Skeletal muscle tissue (tissue), 4 donors: Measurements from ENCODE around the gene SGMS1. TPM values are rescaled to one million over a fixed set of nuclear protein-coding genes. Genes with fewer than 3 reads are reported as not detected.

ENCODE experiments used
- H3K27ac ChIP-seq: one replicate; pipeline ENCODE4 v1.7.0; 2013; ENCODE audit warnings: mild to moderate bottlenecking, low read depth, low read length, inconsistent platforms
- H3K27me3 ChIP-seq, 3 donors: one replicate each; pipeline ENCODE4 v1.7.0; 2013; ENCODE audit warnings: low read length in 3 of 3; ENCODE audit not compliant: control insufficient read depth in 3 of 3, insufficient read depth in 3 of 3
- H3K36me3 ChIP-seq, 3 donors: one replicate each; pipeline ENCODE4 v1.7.0; 2013; ENCODE audit warnings: low read length in 3 of 3; ENCODE audit not compliant: control insufficient read depth in 3 of 3, insufficient read depth in 3 of 3
- H3K4me1 ChIP-seq, 3 donors: one replicate each; pipeline ENCODE4 v1.7.0; 2013; ENCODE audit warnings: low read length in 3 of 3, mild to moderate bottlenecking in 3 of 3; ENCODE audit not compliant: control insufficient read depth in 3 of 3, insufficient read depth in 3 of 3
- H3K4me3 ChIP-seq, 3 donors: one replicate each; pipeline ENCODE4 v1.7.0; 2013; ENCODE audit warnings: low read length in 3 of 3
- H3K9ac ChIP-seq, 3 donors: one replicate each; pipeline ENCODE4 v1.7.0; 2013; ENCODE audit warnings: low read length in 3 of 3, mild to moderate bottlenecking in 3 of 3, moderate library complexity in 2 of 3, low read depth in 1 of 3
- H3K9me3 ChIP-seq, 3 donors: one replicate each; pipeline ENCODE4 v1.7.0; 2013; ENCODE audit warnings: low read length in 3 of 3; ENCODE audit not compliant: control insufficient read depth in 3 of 3
- total RNA-seq: library from RNA; depleted of rRNA; stranded (reverse); fragments of >200 nt; gene quantifications from one replicate; pipeline ENCODE4 v1.2.3, GENCODE V29; 2014
- donor health status: Osteomylitis.

The SGMS1 gene
- total RNA-seq, 1 donor from 2014 or later, result 62.6 TPM

DNA sequence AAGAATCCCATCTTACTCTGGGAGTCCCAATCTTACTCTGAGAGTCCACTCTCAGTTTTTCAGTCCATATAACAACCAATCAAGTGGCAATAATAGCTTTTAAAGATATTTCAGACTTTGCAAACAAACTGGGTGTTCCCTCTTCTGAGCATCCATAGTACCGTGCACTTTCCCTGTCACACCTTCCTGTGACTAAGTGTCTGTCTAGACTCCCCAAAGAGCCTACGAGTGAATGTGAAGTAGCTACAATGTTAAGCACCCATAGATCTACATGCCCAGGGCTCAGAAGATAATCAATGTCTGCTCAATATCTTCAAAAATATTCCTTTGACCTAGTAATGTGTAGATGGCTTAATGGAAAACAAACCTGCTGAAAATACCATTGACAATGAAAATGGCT, 276.8 kb downstream of the SGMS1 start:
- no peak overlapping the region for H3K9ac ChIP-seq
- no peaks in the 10 kb centered on the region for H3K27me3 ChIP-seq
- H3K27ac ChIP-seq, result no peak overlapping the region
- H3K4me3 ChIP-seq, result no peak overlapping the region
- H3K4me1 ChIP-seq, result peaks cover 0 to 9% (median 4%) of the 10 kb centered on the region in 3 donors
- no peaks in the 10 kb centered on the region for H3K9me3 ChIP-seq
- H3K36me3 ChIP-seq, result peaks cover 6 to 8% (median 6%) of the 10 kb centered on the region in 3 donors

DNA sequence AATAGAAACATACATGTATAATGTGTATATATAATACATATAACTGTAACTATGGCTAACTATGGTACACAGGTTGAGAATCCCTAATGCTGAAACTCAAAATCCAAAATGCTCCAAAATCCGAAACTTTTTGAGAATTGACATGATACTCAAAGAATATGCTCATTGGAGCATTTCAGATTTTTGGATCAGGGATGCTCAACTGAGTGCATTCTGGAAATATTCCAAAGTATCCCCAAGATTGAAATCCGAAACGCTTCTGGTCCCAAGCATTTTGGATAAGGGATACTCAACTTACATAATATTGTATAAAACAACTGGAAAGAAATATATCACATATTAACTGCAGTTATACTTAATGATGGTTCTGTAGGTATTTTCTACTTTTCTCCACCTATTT, 278.2 kb downstream of the SGMS1 start:
- Histone ChIP-seq H3K9me3 (no peaks in the 10 kb centered on the region), H3K9ac (no peak overlapping the region), H3K4me1 (peaks cover 0 to 9% (median 4%) of the 10 kb centered on the region in 3 donors), H3K4me3 (no peak overlapping the region), H3K27ac (no peak overlapping the region), H3K36me3 (peaks cover 6 to 13% (median 6%) of the 10 kb centered on the region in 3 donors), H3K27me3 (no peaks in the 10 kb centered on the region)

GRCh38 chr10:50343702-50344331, 279.9 kb downstream of the SGMS1 start:
- no peak overlapping the region for H3K27ac ChIP-seq
- no peaks in the 10 kb centered on the region for H3K27me3 ChIP-seq
- H3K4me3 ChIP-seq, result no peak overlapping the region
- H3K4me1 ChIP-seq, result peaks cover 0 to 9% (median 4%) of the 10 kb centered on the region in 3 donors
- no peaks in the 10 kb centered on the region for H3K9me3 ChIP-seq
- no peak overlapping the region for H3K9ac ChIP-seq
- H3K36me3 ChIP-seq, result peaks cover 6 to 13% (median 6%) of the 10 kb centered on the region in 3 donors

- H3K27me3 ChIP-seq, result no peaks in the 10 kb centered on the region
- H3K4me1 ChIP-seq, result no peaks in the 10 kb centered on the region
- H3K9ac ChIP-seq, result no peak overlapping the region
- H3K36me3 ChIP-seq, result peaks cover 6 to 13% (median 6%) of the 10 kb centered on the region in 3 donors
- H3K4me3 ChIP-seq, result no peak overlapping the region
- H3K9me3 ChIP-seq, result no peaks in the 10 kb centered on the region
- no peak overlapping the region for H3K27ac ChIP-seq
These were observed 281.8 kb downstream of the SGMS1 start for GRCh38 chr10:50341987-50342386.

GRCh38 chr10:50336140-50336539, 287.6 kb downstream of the SGMS1 start:
- Histone ChIP-seq H3K9ac (no peak overlapping the region), H3K4me1 (no peaks in the 10 kb centered on the region), H3K36me3 (peaks cover 0 to 6% (median 4%) of the 10 kb centered on the region in 3 donors), H3K4me3 (no peak overlapping the region), H3K27me3 (no peaks in the 10 kb centered on the region), H3K9me3 (no peaks in the 10 kb centered on the region), H3K27ac (no peak overlapping the region)

- H3K27ac ChIP-seq, result no peak overlapping the region
- H3K4me1 ChIP-seq, result no peaks in the 10 kb centered on the region
- no peaks in the 10 kb centered on the region for H3K9me3 ChIP-seq
- peaks cover 0 to 4% (median 2%) of the 10 kb centered on the region in 3 donors for H3K36me3 ChIP-seq
- no peak overlapping the region for H3K4me3 ChIP-seq
- no peaks in the 10 kb centered on the region for H3K27me3 ChIP-seq
- H3K9ac ChIP-seq, result no peak overlapping the region
These were observed 288.4 kb downstream of the SGMS1 start for GRCh38 chr10:50335397-50335796.

DNA sequence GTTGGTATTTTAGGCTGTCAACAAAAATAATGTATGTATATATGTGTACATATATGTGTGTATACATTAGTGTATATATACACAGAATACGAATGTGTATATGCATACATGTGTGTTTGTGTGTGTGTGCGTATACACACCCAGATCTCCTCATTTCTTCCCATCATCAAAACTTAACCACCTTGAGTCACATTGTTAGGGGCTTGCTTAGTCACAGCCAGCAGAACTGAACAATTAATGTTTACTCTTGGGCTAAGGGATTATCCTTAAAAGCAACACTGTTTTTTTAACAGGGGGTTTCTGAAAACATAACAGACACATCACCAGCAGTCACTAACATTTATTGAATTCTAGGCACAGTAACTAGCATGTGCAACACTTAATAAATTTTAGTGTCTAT, 289.5 kb downstream of the SGMS1 start:
- Histone ChIP-seq H3K9ac (no peak overlapping the region), H3K36me3 (peaks cover 0 to 4% (median 2%) of the 10 kb centered on the region in 3 donors), H3K9me3 (no peaks in the 10 kb centered on the region), H3K27ac (no peak overlapping the region), H3K4me3 (no peak overlapping the region), H3K27me3 (no peaks in the 10 kb centered on the region), H3K4me1 (no peaks in the 10 kb centered on the region)

DNA sequence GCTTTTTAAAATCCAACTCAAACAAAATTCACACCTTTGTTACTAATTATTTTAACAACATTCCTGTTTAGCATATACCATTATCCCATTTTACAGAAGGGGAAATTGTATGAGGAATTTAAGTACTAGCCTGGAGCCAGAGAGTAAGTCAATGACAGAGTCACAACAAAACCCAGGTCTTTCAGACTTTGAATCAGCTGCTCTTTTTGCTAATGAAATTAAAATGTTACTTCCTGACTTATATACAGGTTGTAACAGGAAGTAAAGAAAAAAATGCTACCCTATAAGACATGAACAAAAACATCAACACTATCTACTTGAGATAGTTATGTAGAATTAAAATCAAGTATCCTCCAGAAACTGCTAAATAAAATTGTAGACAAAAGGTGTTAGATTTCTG, 289.9 kb downstream of the SGMS1 start:
- no peak overlapping the region for H3K9ac ChIP-seq
- H3K27me3 ChIP-seq, result no peaks in the 10 kb centered on the region
- no peaks in the 10 kb centered on the region for H3K9me3 ChIP-seq
- H3K27ac ChIP-seq, result no peak overlapping the region
- H3K36me3 ChIP-seq, result peaks cover 0 to 4% (median 2%) of the 10 kb centered on the region in 3 donors
- H3K4me3 ChIP-seq, result no peak overlapping the region
- no peaks in the 10 kb centered on the region for H3K4me1 ChIP-seq

DNA sequence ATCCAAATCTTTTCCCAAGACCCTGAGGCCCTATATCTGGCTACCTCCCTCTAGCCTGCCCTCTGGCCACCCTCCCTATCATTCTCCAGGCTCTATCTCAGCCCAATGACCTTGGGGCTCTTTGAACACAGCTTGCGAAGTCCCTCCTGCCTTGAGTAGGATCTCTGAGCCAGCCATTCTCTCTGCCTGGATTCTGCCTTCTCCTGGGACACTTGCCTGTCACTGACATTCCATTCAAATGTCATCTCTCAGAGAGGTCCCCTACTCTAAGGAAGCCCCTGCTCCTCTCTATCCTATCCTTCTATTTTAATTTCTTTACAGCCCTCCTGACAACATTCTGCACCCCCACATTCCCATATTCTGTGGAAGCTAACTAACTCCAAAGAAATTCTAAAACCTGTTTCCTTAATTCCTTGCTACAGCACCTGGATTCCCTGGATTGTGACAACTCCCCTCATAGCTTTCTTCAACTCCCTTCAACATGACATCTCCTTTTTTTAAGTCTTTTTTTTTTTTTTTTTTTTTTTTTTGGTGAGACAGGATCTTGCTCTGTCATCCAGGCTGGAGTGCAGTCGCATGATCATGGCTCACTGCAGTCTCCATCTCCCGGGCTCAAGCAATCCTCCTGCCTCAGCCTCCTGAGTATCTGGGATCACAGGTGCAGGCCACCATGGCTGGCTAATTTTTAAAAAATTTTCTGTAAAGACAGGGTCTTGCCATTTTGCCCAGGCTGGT, 291.5 kb downstream of the SGMS1 start:
- no peak overlapping the region for H3K9ac ChIP-seq
- H3K4me1 ChIP-seq, result no peaks in the 10 kb centered on the region
- no peak overlapping the region for H3K27ac ChIP-seq
- H3K9me3 ChIP-seq, result no peaks in the 10 kb centered on the region
- peaks cover 0 to 4% (median 2%) of the 10 kb centered on the region in 3 donors for H3K36me3 ChIP-seq
- no peaks in the 10 kb centered on the region for H3K27me3 ChIP-seq
- H3K4me3 ChIP-seq, result no peak overlapping the region

GRCh38 chr10:50331486-50331885, 292.3 kb downstream of the SGMS1 start:
- H3K4me3 ChIP-seq, result no peak overlapping the region
- no peaks in the 10 kb centered on the region for H3K27me3 ChIP-seq
- peaks cover 0 to 7% (median 0%) of the 10 kb centered on the region in 3 donors for H3K4me1 ChIP-seq
- H3K9me3 ChIP-seq, result no peaks in the 10 kb centered on the region
- no peak overlapping the region for H3K27ac ChIP-seq
- no peak overlapping the region for H3K9ac ChIP-seq
- H3K36me3 ChIP-seq, result peaks cover 0 to 4% (median 2%) of the 10 kb centered on the region in 3 donors
